ENCODE measurements around the gene WSB2.
"Not testable (repeated sequence)": the region's sequence is repeated elsewhere in the genome, so short reads cannot be mapped to it uniquely, and the experiment has no call there.

Gene WSB2

GRCh38 chr12:118013283-118013682, 47.7 kb downstream of the WSB2 start:
- H3K4me3 ChIP-seq (ENCODE audit: low read depth, low read length): no peak overlapping the region
- TF ChIP-seq CTCF (IDR thresholded peaks at IDR 0.05; ENCODE audit: borderline replicate concordance, insufficient read depth, low read depth, low read length): no peak

GRCh38 chr12:118011961-118012360, 49.0 kb downstream of the WSB2 start:
- no peak for TF ChIP-seq CTCF (IDR thresholded peaks at IDR 0.05; ENCODE audit: borderline replicate concordance, insufficient read depth, low read depth, low read length)

DNA sequence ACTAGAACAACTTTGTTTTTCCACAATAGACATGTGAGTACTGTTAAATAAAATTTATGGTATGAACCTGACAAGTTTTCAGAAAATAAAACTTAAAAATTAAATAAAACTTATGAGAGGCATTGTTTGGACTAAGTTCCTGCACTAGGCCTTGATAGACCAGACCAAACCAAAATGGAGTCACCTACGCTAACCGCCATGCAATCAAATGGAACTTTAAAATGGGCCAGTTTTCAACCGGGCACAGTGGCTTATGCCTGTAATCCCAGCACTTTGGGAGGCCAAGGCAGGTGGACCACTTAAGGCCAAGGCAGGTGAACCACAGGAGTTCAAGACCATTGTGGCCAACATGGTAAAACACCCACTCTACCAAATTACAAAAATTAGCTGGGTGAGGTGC, 49.6 kb downstream of the WSB2 start:
- TF ChIP-seq CTCF (IDR thresholded peaks at IDR 0.05; ENCODE audit: borderline replicate concordance, insufficient read depth, low read depth, low read length): no peak
- no peak overlapping the region for H3K4me3 ChIP-seq (ENCODE audit: low read depth, low read length)

More at GRCh38 chr12:118011961-118012360, 49.0 kb downstream of the WSB2 start:
- no peak overlapping the region for H3K4me3 ChIP-seq (ENCODE audit: low read depth, low read length)

- TF ChIP-seq CTCF (IDR thresholded peaks at IDR 0.05; ENCODE audit: borderline replicate concordance, insufficient read depth, low read depth, low read length): no peak
- H3K4me3 ChIP-seq (ENCODE audit: low read depth, low read length): no peak overlapping the region
Measured at GRCh38 chr12:118010903-118011302, 50.1 kb downstream of the WSB2 start.

- H3K4me3 ChIP-seq (ENCODE audit: low read depth, low read length): not testable (repeated sequence)
Measured at GRCh38 chr12:117999806-118000205, 61.2 kb downstream of the WSB2 start.

- no peak for TF ChIP-seq CTCF (IDR thresholded peaks at IDR 0.05; ENCODE audit: borderline replicate concordance, insufficient read depth, low read depth, low read length)
- H3K4me3 ChIP-seq (ENCODE audit: low read depth, low read length): no peak overlapping the region
Measured at GRCh38 chr12:117998719-117999118, 62.3 kb downstream of the WSB2 start.

- H3K4me3 ChIP-seq (ENCODE audit: low read depth, low read length): no peak overlapping the region
- no peak for TF ChIP-seq CTCF (IDR thresholded peaks at IDR 0.05; ENCODE audit: borderline replicate concordance, insufficient read depth, low read depth, low read length)
Measured at GRCh38 chr12:117994551-117995438, 66.2 kb downstream of the WSB2 start.

All from GM12875 (cell line).